Keratinocyte (primary cell): ENCODE results near the gene CDH18.

Source experiments
- CTCF ChIP-seq, 3 experiments: IDR thresholded peaks in 1 of 3; conservative IDR thresholded peaks in 1 of 3; optimal IDR thresholded peaks in 1 of 3; 2 replicates in 2 of 3; 3 replicates in 1 of 3; pipeline versions ENCODE3 to v1.5.1; 2011; ENCODE audit warnings: low read length in 3 of 3, mild to moderate bottlenecking in 3 of 3, moderate library complexity in 2 of 3, control low read depth in 1 of 3, inconsistent platforms in 1 of 3; ENCODE audit not compliant: insufficient read depth in 2 of 3; ENCODE audit errors: extremely low read depth in 1 of 3
- EZH2 ChIP-seq: IDR thresholded peaks from one replicate; pipeline ENCODE4 v1.6.1; 2012; ENCODE audit warnings: inconsistent platforms, mild to moderate bottlenecking, low read length, moderate library complexity

DNA sequence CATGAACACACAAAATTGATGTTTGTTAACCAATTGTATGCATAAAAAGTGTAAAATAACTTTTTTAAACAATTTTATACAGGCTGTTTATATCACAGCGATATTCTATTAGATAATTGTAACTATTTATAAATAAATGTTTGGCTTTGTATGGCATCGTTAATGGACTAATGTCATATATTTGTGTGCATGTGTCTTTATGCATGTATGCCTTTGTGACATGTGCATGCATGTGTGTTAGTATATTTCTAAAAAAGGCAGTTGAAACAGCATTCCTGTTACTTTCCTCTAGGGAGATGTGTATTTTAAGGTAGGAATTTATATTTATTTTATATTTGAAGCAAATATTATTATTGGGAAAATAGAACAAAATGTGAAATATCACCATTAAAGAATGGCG, 268.9 kb downstream of the CDH18 start:
- TF ChIP-seq CTCF (optimal IDR thresholded peaks at IDR 0.05 in 1 of 3, IDR thresholded peaks at IDR 0.05 in 1 of 3, conservative IDR thresholded peaks at IDR 0.05 in 1 of 3; ENCODE audit: extremely low read depth in 1 of 3, insufficient read depth in 2 of 3, low read length in 3 of 3) (no peak), EZH2 (no peak)
